ENCODE data around the gene KMT2B.

DNA sequence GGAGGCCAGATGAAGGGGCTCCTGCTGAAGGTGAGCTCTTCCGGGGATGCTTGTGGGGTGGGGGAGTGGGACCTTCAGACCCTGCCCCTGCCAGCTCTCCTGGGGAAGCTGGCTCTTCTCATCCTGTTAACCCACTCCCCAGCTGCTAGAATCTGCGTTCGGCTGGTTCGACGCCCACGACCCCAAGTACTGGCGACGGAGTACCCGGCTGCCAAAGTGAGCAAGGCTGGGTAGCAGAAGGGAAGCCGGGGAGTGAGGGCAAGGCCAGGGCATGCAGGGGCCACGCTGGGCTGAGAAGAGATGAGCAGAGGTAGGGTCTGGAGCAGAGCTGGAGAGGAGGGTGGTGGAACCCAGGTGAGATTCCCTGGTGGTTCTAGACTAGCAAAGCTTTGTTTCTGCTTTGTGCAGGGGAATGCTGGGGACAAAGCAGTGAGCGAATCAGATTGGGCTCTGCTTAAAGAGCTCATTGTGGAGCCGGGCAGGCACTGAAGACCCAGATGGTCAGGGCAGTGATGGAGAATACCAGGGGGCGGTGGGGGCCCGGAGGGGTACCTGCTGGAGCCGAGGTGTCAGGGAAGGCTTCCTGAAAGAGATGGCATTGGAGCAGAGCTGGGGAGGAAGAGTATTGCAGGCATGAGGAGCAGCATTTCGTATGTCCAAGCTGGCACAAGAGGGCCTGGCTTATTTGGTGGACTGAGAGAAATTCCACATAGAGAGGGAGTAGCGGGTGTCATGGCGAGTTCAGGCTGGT lies 10.3 kb downstream of the KMT2B start:
- TF ChIP-seq EZH2 (IDR thresholded peaks at IDR 0.05) (no peak), POLR2AphosphoS5 (IDR thresholded peaks at IDR 0.05; ENCODE audit: borderline replicate concordance, low read depth, low read length) (no peak)

All from SK-N-MC (cell line).